ENCODE results near the gene FASN.

DNA sequence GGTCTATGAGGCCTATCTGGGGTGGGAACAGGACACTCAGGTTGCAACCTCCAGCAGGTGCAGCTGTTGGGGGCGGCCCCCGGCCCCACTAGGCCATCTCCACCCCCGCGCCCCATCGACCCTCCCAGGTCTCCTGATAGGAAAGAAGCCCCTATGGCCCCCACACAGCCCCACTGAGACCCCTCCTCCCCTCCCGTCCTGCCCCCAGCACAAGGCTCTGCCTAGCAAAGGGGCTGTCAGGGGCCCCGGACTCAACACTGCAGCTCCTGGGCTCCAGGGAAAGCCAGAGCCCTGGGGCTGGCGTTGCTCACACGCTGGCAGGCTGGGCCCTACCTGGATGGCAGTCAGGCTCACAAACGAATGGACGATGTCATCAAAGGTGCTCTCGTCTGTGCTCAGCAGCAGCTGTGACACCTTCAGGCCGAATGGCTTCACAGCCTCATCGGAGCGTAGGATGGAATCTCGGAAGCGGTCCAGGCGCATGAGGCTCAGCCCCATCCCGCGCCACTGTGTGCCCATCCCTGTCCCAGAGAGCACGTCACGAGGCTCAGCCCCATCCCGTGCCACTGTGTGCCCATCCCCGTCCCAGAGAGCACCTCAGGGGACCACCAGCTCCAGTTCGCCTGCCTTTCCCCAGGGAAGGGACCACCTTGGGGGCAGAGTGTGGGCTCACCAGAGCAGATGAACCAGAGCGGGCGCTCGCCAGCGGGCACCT is 7.3 kb downstream of the FASN start:
- TF ChIP-seq EZH2 (IDR thresholded peaks at IDR 0.05), result no peak
- no peak for TF ChIP-seq POLR2AphosphoS5 (IDR thresholded peaks at IDR 0.05; ENCODE audit: borderline replicate concordance, low read depth, low read length)
